Stimulated activated CD4-positive, alpha-beta T cell treated with anti-CD3 and anti-CD28 coated beads, TNF-alpha, amount 100 ng/mL, for 24 hours (primary cell): Measurements from ENCODE around the gene CFAP100.

Source experiments
- DNase-seq, 3 experiments: peaks; one replicate each; pipeline ENCODE4 v3.0.0-alpha.2; 2020; ENCODE audit warnings: low read depth in 3 of 3

Gene CFAP100

DNA sequence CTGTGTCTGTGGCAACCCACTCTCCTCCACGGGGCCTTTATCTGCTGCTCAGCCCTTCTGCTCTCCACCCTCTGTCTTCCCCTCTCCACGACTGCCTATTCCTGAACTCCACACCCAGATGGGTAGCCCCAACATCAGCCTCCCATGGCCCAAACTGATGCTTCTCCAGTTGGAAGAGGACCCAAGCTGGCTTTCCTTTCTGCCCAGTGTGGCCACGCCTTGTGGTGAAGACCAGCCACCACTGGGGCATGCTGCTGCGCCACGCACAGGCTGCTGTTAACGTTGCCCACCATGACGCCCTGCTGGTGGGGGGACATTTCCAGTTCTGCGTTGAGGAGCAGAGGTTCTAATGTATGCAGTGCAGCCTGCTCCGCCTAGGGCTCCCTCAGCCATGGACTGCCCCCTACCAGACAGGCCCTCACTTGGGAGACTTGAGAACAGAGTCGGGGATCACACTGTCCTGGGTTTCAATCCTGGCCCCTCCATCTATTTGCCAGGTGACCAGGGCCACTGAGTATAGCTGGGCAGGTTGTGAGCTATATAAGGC lies 26.9 kb downstream of the CFAP100 start:
- no peak for DNase-seq

DNA sequence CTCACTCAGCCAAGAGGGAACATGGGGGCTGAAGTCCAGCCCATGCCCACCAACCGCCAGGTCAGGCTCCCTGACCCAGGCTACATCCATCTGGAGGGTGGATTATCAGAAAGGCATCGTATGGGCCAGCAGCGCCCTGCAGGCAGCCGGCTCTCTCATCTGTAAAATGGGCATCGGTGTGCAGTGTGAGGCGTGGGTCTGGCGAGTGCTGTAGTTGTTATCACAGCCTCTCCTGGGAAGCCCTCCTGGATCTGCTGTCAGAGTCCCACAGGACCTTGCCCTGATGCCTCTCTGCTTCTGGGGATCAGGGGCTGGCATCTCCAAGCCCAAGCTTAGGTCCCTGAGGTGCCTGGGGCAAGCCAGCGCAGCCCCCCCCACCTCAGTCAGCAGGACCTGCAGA lies 27.4 kb downstream of the CFAP100 start:
- no peak for DNase-seq

- no peak for DNase-seq
Measured at GRCh38 chr3:126422571-126423091, 27.9 kb downstream of the CFAP100 start.

DNA sequence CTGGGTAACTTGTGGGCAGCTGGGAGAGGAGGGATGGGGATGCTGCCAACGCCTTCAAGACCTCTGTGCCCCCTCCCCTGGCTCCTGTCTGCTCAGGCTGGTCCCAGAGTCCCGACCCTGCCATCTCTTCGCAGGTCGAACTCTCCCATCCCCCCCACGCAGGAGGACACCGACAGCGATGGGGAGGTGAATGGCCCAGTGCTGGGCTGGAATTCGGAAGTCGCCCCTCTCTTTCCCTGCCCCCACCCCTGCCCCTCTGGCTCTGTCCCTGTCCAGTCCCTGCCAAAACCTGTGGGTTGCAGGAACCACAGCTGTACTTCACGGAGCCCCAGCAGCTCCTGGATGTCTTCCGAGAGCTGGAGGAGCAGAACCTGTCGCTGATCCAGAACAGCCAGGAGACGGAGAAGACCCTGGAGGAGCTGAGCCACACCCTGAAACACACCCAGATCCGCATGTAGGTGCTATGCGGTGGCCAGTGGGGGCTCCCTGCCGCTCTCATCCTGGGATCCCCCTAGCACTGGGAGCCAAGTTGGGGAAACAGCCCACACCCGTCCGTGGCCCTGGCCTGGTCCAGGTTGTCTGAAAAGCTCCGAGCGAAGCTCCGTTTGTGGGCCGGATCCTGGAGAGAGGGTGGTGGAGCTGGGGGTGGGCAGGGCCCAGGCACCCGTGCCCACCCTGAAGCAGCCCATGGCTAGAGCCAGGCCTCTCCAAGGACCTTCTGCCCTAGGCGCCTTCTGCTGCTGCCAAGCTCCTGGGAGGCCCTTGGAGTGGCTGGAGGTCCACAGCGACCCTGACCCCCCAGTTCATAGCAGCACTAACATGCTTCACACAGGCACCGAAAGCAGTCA lies 28.7 kb downstream of the CFAP100 start:
- no peak for DNase-seq

- no peak for DNase-seq
Measured at GRCh38 chr3:126424039-126424717, 29.5 kb downstream of the CFAP100 start.

GRCh38 chr3:126424751-126425150 lies 30.0 kb downstream of the CFAP100 start:
- DNase-seq: no peak

DNA sequence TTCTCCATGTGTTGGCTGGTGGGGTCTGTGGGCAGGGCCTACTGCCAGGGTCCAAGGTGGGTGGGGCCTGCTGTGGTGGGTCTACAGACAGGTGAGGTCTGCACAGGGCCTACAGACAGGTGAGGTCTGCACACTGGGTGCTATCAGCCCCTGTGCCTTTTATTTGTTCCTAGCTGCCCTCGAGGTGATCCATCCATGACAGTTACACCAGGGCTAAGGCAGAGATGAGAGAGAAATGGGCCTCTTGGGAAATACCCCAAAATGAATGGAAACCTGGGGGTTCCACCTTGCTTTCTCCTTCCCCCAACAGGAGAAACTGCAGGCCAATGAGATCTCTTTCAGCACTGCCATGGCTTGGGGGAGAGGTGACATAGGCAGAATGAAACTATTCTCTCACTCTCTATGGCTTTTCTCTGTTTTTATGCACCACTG lies 36.4 kb downstream of the CFAP100 start:
- no peak for DNase-seq

DNA sequence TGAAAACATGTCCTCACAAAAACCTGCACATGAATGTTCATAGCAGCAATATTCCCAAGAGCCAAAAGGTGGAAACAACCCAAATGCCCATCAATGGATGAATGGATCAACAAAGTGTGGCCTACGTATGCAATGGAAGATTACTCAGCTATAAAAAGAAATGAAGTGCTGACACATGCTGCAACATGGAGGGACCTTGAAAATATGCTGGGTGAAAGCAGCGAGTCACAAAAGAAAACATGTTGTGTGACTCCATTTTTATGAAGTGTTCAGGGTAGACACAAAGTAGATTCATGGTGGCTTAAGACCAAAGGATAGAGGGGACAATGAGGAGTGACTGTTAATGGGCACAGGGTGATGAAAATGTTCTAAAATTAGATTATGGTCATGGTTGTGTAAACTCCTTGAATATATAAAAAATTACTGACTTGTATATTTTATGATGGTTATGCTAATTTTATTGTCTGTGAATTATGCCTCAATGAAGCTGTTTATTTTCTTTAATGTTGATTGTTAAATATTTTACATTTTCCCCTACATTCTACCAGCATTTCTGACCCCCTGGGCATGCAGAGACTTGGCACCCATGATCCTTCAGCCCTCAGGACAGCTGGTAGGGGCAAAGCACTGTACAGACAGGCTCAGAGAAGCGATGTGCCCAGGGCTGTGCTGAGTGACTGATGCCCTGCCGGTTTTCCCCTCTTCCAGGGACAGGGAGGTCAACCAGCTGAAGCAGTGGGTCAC lies 37.8 kb downstream of the CFAP100 start:
- no peak for DNase-seq

DNA sequence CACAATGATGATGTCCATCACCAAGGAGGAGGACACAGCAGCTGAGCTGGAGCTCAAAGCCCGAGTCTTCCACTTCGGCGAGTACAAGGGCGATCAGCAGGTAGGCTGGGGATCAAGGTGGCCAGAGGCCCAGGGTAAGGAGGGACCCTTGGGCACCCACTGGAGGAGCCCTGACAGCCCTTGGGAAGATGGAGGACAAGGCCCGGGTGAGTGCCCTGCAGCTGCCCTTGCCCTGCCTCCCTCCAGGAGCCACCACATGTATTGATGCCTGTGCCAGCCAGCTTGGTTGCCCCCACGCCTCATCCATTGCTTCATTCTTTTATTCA lies 38.4 kb downstream of the CFAP100 start:
- DNase-seq: no peak

DNA sequence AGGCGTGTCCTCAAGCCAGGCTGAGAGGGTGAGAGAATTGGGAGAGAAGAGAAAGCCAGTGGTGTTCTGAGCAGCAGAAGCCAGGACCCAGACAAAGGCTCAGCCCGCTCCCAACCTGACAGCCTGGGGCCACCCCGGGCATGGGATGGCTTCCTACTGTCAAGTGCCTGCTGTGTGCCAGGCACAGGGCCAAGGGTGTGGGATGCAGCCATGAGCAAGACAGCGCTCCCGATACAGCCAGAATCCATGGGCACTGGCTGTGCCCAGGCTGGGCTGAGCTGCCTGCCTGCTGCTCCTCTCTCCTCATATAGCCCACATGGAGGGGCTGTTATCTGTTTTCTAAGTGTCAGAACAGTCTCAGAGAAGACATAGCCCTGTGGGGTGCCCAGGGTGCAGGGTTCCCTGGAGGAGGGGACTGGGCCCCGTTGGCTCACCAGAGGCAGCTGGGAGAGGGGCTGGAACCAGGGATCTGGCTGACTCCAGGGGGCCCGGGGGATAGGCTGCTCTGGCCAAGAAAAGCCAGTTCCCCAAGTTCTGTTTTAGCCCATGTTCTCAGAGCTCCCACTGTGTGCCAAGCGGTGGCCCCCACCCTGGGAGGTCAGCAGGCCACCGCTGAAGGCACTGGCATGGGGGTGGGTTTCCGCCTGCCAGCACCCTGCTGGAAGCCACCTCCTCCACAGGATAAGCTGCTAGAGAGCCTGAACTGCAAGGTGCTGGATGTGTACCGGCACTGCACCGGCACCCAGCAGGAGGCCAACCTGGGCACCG lies 39.0 kb downstream of the CFAP100 start:
- no peak for DNase-seq

DNA sequence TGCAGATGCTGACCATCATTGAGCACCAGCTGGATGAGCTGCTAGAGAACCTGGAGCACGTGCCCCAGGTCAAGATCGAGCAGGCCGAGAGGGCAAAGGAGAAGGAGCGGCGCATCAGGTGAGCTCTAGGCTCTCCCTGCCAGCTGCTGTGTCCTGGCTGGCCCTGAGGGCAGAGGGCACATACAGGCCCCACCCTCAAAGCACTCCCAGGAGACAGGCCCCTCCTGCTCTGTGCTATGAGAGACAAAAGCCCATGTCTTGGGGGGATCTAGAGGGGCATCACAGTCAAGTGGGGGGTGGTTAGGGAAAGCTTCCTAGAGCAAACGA lies 39.5 kb downstream of the CFAP100 start:
- no peak for DNase-seq

DNA sequence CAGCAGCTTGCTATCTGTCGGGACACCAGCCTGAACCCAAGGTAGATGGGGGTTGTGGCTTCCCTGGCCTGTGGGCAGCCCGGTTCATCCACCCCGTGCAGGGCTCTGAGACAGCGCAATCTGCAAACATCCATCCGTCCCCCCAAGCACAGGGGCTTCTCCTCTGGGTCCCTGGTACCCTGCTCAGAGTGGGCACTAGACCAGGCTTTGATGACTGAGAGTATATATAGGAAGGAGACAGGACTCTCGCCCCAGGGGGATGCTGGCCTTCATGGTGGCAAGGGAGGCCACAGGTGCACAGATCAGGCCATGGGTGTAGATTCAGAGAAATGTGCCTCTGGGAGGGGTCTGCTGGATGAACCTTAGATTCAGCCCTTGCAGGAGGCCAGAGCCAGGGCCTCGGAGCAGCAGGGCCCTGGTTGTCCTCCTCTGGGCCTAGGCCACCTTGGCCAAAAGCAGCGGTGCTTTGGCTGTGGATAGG lies 40.3 kb downstream of the CFAP100 start:
- no peak for DNase-seq

- no peak for DNase-seq
Measured at GRCh38 chr3:126435456-126436315, 41.0 kb downstream of the CFAP100 start.

- DNase-seq: no peak
Measured at GRCh38 chr3:126436826-126437717, 42.4 kb downstream of the CFAP100 start.

- no peak for DNase-seq
Measured at GRCh38 chr3:126438186-126438585, 43.5 kb downstream of the CFAP100 start.

DNA sequence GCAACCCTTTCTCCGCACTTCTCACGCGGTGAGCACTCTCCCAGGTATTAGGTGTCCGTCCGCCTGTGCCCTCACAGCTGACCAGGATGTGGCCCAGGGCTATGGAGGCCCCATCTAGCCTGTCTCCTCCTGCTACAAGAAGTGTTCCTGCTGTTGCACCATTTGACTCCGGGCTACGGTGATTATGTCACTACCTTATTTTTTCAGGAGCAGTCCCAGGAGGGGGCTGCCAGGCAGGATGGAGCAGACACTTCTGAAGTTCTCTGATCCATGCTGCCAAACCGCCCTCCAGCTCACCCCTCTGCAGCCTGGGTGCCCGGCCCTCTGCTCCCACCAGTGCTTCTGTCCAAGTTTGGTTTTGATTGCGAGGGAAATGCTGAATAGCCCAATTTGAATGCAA lies 44.0 kb downstream of the CFAP100 start:
- no peak for DNase-seq

- DNase-seq: no peak
Measured at GRCh38 chr3:126439346-126439967, 44.7 kb downstream of the CFAP100 start.

DNA sequence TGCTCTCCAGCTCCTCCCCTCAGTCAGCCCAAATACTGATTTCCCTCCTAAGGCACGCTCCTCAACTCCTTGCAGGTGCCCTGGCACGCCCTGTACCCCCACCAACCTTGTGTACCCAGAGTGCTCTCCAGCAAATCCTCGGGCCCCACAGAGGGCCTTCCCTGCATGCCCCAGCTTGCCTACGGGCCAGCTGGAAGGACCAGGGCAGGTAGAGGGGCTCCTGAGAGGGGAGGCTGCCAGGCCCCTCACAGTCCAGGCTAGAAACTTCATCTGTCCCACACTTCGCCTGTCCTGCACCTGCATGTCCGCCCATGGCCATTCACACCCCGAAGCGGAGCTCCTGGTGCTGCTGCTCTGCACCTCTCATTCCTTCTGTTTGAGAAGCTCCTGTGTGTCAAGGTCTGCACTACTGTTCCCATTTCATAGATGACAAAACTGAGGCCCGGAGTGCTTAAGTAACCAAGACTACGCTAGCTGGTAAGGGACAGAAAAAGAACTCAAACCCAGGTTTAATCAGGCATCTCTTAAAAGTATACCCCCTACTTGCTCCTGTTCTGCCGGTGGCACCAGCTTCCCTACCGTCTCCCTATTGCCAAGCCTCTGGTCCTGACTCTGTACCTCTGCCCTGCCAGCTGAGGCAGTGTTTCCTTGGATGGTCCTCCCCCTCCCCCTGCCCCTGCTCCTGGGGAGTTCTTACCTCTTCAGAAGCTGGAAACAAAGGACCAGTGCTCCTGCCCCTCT lies 45.4 kb downstream of the CFAP100 start:
- DNase-seq: no peak
